Keratinocyte (primary cell): ENCODE data around the gene KRT73.

ENCODE experiments used
- CTCF ChIP-seq, 3 experiments: IDR thresholded peaks in 1 of 3; conservative IDR thresholded peaks in 1 of 3; optimal IDR thresholded peaks in 1 of 3; 2 replicates in 2 of 3; 3 replicates in 1 of 3; pipeline versions ENCODE3 to v1.5.1; 2011; ENCODE audit warnings: low read length in 3 of 3, mild to moderate bottlenecking in 3 of 3, moderate library complexity in 2 of 3, control low read depth in 1 of 3, inconsistent platforms in 1 of 3; ENCODE audit not compliant: insufficient read depth in 2 of 3; ENCODE audit errors: extremely low read depth in 1 of 3
- EZH2 ChIP-seq: IDR thresholded peaks from one replicate; pipeline ENCODE4 v1.6.1; 2012; ENCODE audit warnings: inconsistent platforms, mild to moderate bottlenecking, low read length, moderate library complexity

DNA sequence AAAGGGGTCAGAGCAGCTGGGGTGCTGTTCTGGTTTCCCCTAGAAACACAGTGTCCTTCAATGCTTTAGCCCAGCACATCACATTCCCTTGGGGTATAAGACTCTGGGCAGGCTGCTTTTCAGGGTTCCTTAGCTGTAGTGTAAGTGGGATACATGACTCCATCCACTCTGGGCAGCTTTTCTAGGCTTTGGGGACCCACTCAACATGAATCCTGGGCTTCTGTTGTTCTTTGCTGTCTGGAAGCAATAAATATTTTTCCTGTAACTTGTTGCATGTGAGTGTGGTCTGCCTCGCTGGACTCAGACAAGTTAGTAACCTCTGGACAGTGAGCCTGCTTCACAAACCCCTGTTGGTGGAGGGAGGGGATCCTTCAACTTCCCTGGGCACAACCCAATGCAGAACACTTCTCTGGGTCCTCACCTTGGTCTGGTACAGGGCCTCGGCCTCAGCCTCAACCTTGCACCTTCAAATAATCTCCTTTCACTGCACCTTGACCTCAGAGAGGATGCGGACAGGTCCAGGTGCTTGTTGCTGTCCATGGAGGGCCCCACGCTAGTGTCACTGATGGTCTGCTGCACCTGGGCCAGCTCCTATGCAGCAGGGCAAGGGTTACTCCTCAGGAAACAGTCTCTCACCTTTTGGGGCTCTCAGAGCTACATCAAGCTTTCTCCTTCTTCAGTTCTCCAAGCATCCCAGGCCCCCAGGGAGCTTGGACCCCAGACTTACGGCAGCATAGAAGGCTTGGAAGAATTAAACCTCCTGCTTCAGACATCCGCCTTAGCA lies 13.5 kb upstream of the KRT73 start:
- no peak for TF ChIP-seq CTCF (optimal IDR thresholded peaks at IDR 0.05 in 1 of 3, IDR thresholded peaks at IDR 0.05 in 1 of 3, conservative IDR thresholded peaks at IDR 0.05 in 1 of 3; ENCODE audit: extremely low read depth in 1 of 3, insufficient read depth in 2 of 3, low read length in 3 of 3)
- TF ChIP-seq EZH2, result no peak
